Measurements from ENCODE around the gene IQSEC1.
A peak's percentile ranks its signal among the peaks of the same experiment; 100 is the strongest.
"Not testable (repeated sequence)": the region's sequence is repeated elsewhere in the genome, so short reads cannot be mapped to it uniquely, and the experiment has no call there.

The IQSEC1 gene

DNA sequence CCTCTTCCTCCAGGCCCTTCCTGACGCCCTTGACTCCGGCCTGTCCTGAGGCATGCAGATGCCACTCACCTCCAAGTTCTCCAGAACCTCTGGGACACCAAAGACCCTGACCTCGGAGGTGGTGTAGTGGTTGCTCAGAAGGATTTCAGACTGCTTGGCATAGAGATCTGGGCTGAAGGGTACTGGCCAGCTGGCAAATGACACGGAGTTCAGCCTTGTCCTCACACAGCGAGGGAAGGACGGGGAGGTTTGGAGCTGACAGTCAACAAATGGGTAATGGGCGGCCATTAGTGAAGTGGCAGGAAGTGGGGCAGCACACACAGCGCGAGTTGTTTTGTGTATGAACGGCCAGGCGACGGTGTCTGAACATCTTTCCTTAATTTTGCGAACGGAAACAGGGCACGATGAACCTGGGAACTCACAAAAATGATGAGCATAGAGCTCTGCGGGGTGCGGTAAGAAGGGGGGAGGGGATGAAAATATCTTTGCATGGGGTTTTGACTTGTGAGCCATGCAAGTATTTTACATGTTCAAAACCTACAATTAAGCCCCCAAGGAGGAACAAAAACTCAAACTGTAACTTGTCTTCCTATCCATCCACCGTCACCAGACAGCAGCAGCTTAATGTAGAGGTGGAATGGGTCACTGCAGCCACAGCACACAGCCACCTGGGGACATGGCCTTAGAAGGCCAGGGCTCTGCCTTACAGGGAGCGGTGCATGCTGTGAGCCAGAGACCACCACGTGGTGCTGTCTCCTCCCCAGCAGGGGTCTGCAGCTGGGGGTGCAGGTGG lies 188.2 kb downstream of the IQSEC1 start:
- DNase-seq, result no peak

- no peak for DNase-seq
These were observed 189.0 kb downstream of the IQSEC1 start for GRCh38 chr3:12884186-12884680.

DNA sequence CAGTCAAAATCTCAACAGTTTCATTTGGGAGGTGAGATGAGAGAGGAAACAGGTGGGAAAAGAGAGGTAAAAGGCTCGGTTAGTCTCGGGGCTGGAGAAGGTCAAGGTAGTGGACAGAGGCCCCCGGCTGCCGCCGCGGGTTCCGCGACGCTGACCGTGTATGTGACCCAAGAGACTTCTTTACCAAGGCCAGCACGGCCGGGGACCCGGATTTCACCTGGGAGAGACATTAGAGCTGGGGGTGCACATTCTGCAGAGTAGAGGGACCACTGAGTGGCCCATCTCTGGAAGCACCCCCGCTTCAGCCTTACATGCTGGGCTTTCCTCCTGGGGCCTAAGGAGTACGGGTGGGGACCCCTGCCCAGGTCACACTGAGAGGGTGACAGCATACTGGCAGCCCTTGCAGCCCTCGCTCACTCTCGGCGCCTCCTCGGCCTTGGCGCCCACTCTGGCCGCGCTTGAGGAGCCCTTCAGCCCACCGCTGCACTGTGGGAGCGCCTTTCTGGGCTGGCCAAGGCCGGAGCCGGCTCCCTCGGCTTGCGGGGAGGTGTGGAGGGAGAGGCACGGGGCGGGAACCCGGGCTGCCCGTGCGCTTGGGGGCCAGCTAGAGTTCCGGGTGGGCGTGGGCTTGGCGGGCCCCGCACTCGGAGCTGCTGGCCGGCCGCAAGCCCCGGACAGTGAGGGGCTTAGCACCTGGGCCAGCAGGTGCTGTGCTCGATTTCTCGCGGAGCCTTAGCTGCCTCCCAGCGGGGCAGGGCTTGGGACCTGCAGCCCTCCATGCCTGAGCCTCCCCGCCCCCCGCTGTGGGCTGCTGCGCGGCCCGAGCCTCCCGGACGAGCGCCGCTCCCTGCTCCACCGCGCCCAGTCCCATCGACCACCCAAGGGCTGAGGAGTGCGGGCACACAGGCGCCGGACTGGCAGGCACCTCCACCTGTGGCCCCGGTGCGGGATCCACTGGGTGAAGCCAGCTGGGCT lies 190.6 kb downstream of the IQSEC1 start:
- DNase-seq, result no peak

DNA sequence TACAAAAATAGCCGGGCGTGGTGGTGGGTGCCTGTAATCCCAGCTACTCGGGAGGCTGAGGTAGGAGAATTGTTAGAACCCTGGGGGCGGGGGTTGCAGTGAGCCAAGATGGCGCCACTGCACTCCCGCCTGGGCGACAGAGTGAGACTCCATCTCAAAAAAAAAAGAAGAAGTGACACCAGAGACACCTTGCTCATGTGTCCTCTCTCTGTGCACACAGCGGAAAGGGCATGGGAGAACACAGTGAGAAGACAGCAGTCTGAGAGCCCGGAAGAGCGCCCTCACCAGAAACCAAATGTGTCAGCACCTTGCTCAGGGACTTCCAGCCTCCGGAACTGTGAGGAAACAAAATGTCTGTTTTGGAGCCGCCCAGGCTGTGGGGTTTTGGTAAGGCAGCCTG lies 191.4 kb downstream of the IQSEC1 start:
- DNase-seq, result not testable (repeated sequence)

DNA sequence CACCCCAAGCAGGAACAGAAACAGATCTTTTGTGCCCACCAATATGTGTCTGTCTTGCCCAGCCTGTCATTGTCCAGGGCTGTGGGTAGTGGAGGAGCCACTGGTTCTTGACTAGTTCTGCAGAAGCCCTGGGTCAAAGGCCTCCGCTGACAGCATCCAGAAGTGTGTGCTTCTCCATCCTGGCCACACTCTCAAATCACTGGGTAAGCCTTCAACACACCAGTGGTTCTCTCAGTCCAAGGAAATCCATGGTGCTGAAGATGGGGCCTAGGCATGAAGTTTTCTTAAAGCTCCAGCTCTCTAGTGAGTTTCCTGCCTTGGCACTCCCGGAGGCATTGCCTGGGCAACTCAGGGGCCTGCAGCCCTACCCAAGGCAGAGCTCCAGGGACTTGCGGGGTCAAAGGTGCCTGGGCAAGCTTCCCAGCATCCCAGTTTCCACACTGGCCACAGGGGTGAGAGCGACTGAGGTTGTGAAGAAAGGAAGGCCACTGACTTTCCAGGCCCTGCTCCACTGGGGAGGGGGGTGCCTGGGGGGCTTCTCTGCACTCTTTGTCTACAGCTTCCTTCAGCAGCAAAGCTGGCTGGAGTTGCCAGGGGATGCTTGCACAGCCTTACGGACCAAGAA lies 193.9 kb downstream of the IQSEC1 start:
- DNase-seq, result no peak

- DNase-seq, result not testable (repeated sequence)
These were observed 194.5 kb downstream of the IQSEC1 start for GRCh38 chr3:12878758-12879157.

- no peak for DNase-seq
These were observed 195.1 kb downstream of the IQSEC1 start for GRCh38 chr3:12878141-12878574.

DNA sequence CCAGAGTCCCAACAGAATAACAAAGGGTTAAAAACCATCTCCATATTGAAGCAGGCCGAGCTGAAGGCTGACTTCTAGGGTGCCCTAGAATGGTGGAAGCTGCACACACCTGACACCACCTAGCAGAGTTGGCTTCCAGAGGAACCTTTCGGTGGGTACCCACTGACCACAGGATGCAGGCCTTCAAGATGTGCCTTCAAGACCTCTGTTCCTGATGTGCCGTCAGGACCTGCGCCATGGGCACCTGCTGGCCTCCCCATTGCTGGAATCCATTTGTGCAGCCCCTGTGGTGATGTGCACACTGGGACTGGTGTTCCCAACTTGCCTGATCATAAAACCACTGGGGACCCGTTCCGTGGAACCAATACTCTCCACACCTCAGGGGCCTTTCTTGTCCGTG lies 196.2 kb downstream of the IQSEC1 start:
- no peak for DNase-seq

GRCh38 chr3:12875857-12876836 lies 197.1 kb downstream of the IQSEC1 start:
- no peak for DNase-seq

- DNase-seq, result no peak
These were observed 201.7 kb downstream of the IQSEC1 start for GRCh38 chr3:12871404-12871983.

- DNase-seq, result no peak
These were observed 202.3 kb downstream of the IQSEC1 start for GRCh38 chr3:12870942-12871341.

DNA sequence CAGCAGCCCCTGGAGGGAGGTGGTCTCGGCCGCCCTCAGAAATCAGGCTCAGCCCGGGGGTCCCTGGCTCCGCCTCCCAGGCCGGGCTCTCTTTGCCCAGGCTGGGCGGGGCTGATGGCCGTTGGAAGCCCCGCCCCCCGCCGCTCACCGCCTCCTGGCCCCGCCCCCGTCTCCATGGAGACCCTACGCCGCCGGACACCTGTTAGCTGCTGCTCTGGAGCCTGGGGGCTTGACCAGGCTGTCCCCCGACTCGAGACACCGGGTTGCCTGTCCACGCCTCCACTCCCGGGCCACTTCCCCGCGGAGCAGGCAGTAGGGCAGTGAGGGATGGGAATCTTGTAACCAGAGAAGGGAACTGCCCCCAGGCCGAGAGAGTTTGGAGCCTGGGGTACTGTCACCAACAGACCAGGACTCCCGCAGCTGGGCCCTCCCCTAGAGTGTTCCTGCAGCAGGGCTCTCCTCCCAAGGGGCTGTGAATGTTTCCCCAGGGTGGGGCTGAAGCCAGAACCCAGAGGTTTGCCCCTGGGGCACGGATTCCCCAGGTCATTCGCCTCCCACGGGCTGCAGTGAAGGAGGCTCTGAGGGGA lies 204.1 kb downstream of the IQSEC1 start:
- DNase-seq, result no peak

GRCh38 chr3:12868039-12869034 lies 204.9 kb downstream of the IQSEC1 start:
- DNase-seq, result peak; percentile 65

- no peak for DNase-seq
These were observed 206.4 kb downstream of the IQSEC1 start for GRCh38 chr3:12866836-12867235.

GRCh38 chr3:12865271-12865670 lies 208.0 kb downstream of the IQSEC1 start:
- no peak for DNase-seq

GRCh38 chr3:12862387-12862786 lies 210.8 kb downstream of the IQSEC1 start:
- no peak for DNase-seq

DNA sequence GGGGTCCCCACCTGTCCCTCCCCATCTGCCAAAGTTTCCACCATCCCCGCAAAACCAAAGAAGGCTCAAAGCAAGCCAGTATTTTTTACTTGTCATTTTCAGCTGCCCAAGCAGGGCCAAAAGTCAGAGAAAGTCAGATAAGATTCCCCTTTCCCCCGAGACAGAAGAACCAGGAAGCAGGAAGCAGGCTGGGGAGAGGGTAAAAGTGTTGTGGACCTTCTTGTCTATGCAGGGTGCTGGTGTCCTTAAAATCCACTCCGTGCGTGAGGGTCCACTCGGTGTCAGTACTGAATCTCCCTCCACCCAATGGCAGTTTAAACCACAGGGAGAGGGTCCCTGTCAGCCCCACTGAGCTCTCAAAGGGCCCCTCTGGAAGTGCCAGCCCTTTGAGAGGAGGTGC lies 211.6 kb downstream of the IQSEC1 start:
- no peak for DNase-seq

DNA sequence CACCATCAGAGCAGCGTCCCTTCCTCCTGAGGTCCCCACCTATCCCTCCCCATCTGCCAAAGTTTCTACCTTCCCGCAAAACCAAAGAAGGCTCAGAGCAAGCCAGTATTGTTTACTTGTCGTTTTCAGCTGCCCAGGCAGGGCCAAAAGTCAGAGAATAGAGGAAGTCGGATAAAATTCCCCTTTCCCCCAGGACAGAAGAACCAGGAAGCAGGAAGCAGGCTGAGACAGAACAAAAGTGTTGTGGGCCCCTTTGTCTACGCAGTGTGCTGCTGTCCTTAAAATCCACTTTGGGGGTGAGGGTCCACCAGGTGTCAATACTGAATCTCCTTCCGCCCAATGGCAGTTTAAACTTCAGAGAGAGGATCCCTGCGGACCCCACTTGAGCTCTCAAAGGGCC lies 213.4 kb downstream of the IQSEC1 start:
- no peak for DNase-seq

DNA sequence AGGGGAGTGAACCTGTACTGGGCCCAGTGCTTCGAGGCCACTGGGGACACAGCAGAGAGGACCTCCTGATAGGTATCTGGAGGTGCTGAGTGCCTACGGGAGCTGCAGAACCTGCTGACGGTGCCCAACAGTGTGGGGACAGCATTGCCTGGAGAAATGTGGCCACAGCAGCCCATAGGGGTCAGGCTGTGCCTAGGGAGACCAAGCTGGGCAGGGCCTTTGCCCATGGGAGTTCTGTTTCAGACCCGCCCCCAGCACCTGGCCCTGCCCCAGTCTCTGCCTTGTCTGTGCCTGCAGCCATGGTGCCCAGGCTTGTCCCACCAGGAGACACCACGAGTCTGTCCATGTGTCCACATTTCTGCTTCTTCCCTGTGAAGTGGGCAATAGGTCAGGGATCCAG lies 216.6 kb downstream of the IQSEC1 start:
- no peak for DNase-seq

- no peak for DNase-seq
These were observed 218.7 kb downstream of the IQSEC1 start for GRCh38 chr3:12854565-12854964.

Measured in amniotic stem cell (primary cell).